ENCODE measurements around the gene HOMER1. TPM values are rescaled to one million over a fixed set of nuclear protein-coding genes. Genes with fewer than 3 reads are reported as not detected.
"Not testable (repeated sequence)": the region's sequence is repeated elsewhere in the genome, so short reads cannot be mapped to it uniquely, and the experiment has no call there.

Gene HOMER1
- total RNA-seq, 1 donor from 2014 or later, result 4.3 TPM

GRCh38 chr5:79396265-79396664 is 117.7 kb downstream of the HOMER1 start:
- H3K4me3 ChIP-seq (ENCODE audit: low read depth, low read length), result no peak overlapping the region
- no peak for TF ChIP-seq CTCF (conservative IDR thresholded peaks at IDR 0.05; ENCODE audit: low read depth, low read length)
- DNase-seq (ENCODE audit: low read depth), result no peak

- TF ChIP-seq CTCF (conservative IDR thresholded peaks at IDR 0.05; ENCODE audit: low read depth, low read length), result no peak
- no peak overlapping the region for H3K4me3 ChIP-seq (ENCODE audit: low read depth, low read length)
Measured at GRCh38 chr5:79395296-79395695, 118.6 kb downstream of the HOMER1 start.

GRCh38 chr5:79392776-79393175 is 121.2 kb downstream of the HOMER1 start:
- no peak for DNase-seq (ENCODE audit: low read depth)
- no peak overlapping the region for H3K4me3 ChIP-seq (ENCODE audit: low read depth, low read length)
- TF ChIP-seq CTCF (conservative IDR thresholded peaks at IDR 0.05; ENCODE audit: low read depth, low read length), result no peak

More at GRCh38 chr5:79395296-79395695, 118.6 kb downstream of the HOMER1 start:
- no peak for DNase-seq (ENCODE audit: low read depth)

- H3K4me3 ChIP-seq (ENCODE audit: low read depth, low read length), result no peak overlapping the region
- no peak for TF ChIP-seq CTCF (conservative IDR thresholded peaks at IDR 0.05; ENCODE audit: low read depth, low read length)
- DNase-seq (ENCODE audit: low read depth), result no peak
Measured at GRCh38 chr5:79386679-79387078, 127.3 kb downstream of the HOMER1 start.

- not testable (repeated sequence) for H3K4me3 ChIP-seq (ENCODE audit: low read depth, low read length); DNase-seq (ENCODE audit: low read depth)
Measured at GRCh38 chr5:79385126-79385525, 128.8 kb downstream of the HOMER1 start.

- TF ChIP-seq CTCF (conservative IDR thresholded peaks at IDR 0.05; ENCODE audit: low read depth, low read length), result no peak
- no peak overlapping the region for H3K4me3 ChIP-seq (ENCODE audit: low read depth, low read length)
- DNase-seq (ENCODE audit: low read depth), result no peak
Measured at GRCh38 chr5:79378510-79379186, 135.3 kb downstream of the HOMER1 start.

GRCh38 chr5:79357398-79357797 is 156.5 kb downstream of the HOMER1 start:
- DNase-seq (ENCODE audit: low read depth), result no peak
- TF ChIP-seq CTCF (conservative IDR thresholded peaks at IDR 0.05; ENCODE audit: low read depth, low read length), result no peak
- no peak overlapping the region for H3K4me3 ChIP-seq (ENCODE audit: low read depth, low read length)

Data from epithelial cell of proximal tubule (primary cell).